ENCODE results near the gene NRF1. TPM values are rescaled to one million over a fixed set of nuclear protein-coding genes. Genes with fewer than 3 reads are reported as not detected.

The NRF1 gene
- total and polyA plus RNA-seq, 4 donors = 6.9 to 33.3 (median 14.8) TPM

DNA sequence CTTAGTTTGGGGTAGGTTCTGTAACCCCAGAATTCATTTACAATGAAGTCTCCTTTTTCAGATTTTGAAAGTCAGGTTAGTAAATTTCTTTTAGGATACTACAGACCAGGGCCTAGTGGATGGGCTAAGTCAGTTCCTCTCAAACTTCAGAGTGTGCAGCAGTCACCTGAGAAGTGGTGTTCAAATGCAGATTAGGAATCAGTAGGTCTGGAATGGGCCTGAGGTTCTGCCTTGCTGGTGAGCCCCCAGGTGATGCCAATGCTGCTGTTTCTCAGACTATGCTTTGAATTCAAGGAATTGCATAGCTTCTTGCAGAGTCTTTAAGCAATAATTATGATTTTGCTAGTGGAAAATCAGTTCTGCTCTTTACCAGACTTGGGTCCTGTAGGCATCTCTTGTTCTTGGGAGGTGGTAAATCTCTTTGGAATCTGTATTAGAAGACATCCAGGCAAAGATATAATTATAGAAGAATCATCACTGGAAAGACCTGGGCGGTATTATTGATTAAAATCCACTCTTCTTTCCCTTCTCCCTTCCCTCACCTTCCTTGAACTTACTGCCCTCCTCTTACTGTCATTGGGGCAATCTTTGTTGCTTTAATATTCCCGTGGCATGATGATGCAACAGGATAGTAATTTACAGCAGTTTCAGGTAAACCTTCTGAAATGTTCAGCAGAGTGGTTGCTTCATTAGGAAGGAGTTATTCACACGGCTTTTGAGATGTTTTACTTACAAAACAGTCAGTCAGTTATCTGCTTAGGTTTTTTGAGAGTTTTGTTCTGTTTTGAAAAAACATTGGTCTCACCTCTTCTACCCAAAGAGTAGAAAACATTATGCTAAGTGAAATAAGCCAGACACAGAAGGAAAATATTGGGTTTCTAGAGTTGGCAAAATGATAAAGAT, 87.2 kb downstream of the NRF1 start:
- H3K27me3 ChIP-seq (ENCODE audit: control insufficient read depth in 3 of 3, insufficient read depth in 3 of 3, low read length in 2 of 3) = no peaks in the 10 kb centered on the region
- no peak overlapping the region for H3K4me3 ChIP-seq
- TF ChIP-seq, protein P1, sequence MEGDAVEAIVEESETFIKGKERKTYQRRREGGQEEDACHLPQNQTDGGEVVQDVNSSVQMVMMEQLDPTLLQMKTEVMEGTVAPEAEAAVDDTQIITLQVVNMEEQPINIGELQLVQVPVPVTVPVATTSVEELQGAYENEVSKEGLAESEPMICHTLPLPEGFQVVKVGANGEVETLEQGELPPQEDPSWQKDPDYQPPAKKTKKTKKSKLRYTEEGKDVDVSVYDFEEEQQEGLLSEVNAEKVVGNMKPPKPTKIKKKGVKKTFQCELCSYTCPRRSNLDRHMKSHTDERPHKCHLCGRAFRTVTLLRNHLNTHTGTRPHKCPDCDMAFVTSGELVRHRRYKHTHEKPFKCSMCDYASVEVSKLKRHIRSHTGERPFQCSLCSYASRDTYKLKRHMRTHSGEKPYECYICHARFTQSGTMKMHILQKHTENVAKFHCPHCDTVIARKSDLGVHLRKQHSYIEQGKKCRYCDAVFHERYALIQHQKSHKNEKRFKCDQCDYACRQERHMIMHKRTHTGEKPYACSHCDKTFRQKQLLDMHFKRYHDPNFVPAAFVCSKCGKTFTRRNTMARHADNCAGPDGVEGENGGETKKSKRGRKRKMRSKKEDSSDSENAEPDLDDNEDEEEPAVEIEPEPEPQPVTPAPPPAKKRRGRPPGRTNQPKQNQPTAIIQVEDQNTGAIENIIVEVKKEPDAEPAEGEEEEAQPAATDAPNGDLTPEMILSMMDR (IDR thresholded peaks at IDR 0.05; ENCODE audit: control extremely low read depth, extremely low read depth) = no peak
- H3K36me3 ChIP-seq (ENCODE audit: control insufficient read depth in 4 of 4, insufficient read depth in 4 of 4, low read length in 4 of 4) = peaks cover 0 to 6% (median 2%) of the 10 kb centered on the region in 4 donors
- WGBS, 2 donors = 64 to 82% methylated on average over 3 of the region's 3 CpGs
- peaks cover 0 to 4% (median 0%) of the 10 kb centered on the region in 5 donors for H3K4me1 ChIP-seq (ENCODE audit: control insufficient read depth in 5 of 5, insufficient read depth in 5 of 5, low read length in 5 of 5)
- no peak overlapping the region for H3K27ac ChIP-seq (ENCODE audit: low read depth in 1 of 2, low read length in 1 of 2)
- H3K9me3 ChIP-seq (ENCODE audit: control insufficient read depth in 4 of 4, insufficient read depth in 3 of 4, low read length in 3 of 4) = no peaks in the 10 kb centered on the region
- no peak overlapping the region for H3K9ac ChIP-seq (ENCODE audit: insufficient read depth in 1 of 2, low read length in 2 of 2)
- no peak for DNase-seq
- ATAC-seq (ENCODE audit: insufficient read depth, low FRiP score) = no peak

DNA sequence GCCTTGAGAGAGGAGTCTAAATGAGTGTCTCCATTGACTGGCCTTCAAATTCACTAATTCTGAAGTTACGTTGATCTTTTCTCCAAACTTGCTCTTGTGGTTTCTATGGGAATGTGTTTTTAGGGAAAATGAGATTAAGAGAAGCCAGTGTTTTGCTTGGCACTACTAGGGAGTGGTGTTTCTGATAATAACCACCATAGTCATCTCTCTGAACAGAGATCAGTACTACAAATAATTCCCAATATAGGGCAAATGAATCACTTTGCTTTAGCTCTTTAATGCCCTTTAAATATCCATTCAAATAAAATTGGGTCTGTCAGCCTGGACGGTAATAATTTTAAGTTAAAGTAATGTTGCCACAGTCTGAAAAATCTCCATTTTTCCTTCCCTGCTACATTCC, 90.8 kb downstream of the NRF1 start:
- no peaks in the 10 kb centered on the region for H3K9me3 ChIP-seq (ENCODE audit: control insufficient read depth in 4 of 4, insufficient read depth in 3 of 4, low read length in 3 of 4)
- 84 to 98% methylated on average over 2 of the region's 2 CpGs for WGBS, 2 donors
- TF ChIP-seq, protein P1 (IDR thresholded peaks at IDR 0.05; ENCODE audit: control extremely low read depth, extremely low read depth) = no peak
- peaks cover 0 to 6% (median 2%) of the 10 kb centered on the region in 4 donors for H3K36me3 ChIP-seq (ENCODE audit: control insufficient read depth in 4 of 4, insufficient read depth in 4 of 4, low read length in 4 of 4)
- H3K4me3 ChIP-seq = no peak overlapping the region
- H3K4me1 ChIP-seq (ENCODE audit: control insufficient read depth in 5 of 5, insufficient read depth in 5 of 5, low read length in 5 of 5) = peaks cover 0 to 4% (median 0%) of the 10 kb centered on the region in 5 donors
- no peak overlapping the region for H3K27ac ChIP-seq (ENCODE audit: low read depth in 1 of 2, low read length in 1 of 2)
- DNase-seq (no peak), ATAC-seq (ENCODE audit: insufficient read depth, low FRiP score) (no peak)
- no peak overlapping the region for H3K9ac ChIP-seq (ENCODE audit: insufficient read depth in 1 of 2, low read length in 2 of 2)
- H3K27me3 ChIP-seq (ENCODE audit: control insufficient read depth in 3 of 3, insufficient read depth in 3 of 3, low read length in 2 of 3) = no peaks in the 10 kb centered on the region

DNA sequence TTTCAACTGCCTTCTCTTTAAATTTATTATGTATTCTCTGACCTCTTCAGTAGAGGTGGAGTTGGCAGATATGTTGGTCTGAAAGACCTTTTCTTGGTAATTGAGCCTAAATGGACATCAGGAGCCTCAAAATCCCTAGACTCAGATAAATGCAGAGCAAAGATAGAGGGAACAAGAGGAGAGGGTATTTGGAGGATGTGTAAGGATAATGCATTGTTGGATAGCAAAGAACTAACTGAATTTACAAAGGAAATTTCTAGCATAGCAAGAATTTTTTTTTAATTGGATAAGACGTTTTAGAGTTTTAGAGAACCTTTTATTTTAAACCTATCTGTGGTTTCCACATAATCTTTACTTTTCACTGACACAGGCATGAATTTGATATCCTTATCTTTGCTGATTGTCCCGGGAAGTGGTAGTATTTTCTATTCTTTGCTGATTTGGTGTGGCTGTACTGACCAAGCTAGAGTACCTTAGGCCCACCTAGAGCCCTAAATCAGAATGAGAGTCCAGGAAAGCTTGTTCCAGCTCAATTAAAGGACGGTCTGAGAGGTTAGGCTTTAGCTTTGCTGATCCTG, 91.3 kb downstream of the NRF1 start:
- no peak overlapping the region for H3K9ac ChIP-seq (ENCODE audit: insufficient read depth in 1 of 2, low read length in 2 of 2)
- no peaks in the 10 kb centered on the region for H3K9me3 ChIP-seq (ENCODE audit: control insufficient read depth in 4 of 4, insufficient read depth in 3 of 4, low read length in 3 of 4)
- DNase-seq (no peak), ATAC-seq (ENCODE audit: insufficient read depth, low FRiP score) (no peak)
- no peaks in the 10 kb centered on the region for H3K27me3 ChIP-seq (ENCODE audit: control insufficient read depth in 3 of 3, insufficient read depth in 3 of 3, low read length in 2 of 3)
- peaks cover 0 to 3% (median 2%) of the 10 kb centered on the region in 4 donors for H3K36me3 ChIP-seq (ENCODE audit: control insufficient read depth in 4 of 4, insufficient read depth in 4 of 4, low read length in 4 of 4)
- H3K4me1 ChIP-seq (ENCODE audit: control insufficient read depth in 5 of 5, insufficient read depth in 5 of 5, low read length in 5 of 5) = peaks cover 0 to 4% (median 0%) of the 10 kb centered on the region in 5 donors
- 82 to 88% methylated on average over 3 of the region's 3 CpGs for WGBS, 2 donors
- H3K27ac ChIP-seq (ENCODE audit: low read depth in 1 of 2, low read length in 1 of 2) = no peak overlapping the region
- TF ChIP-seq, protein P1 (IDR thresholded peaks at IDR 0.05; ENCODE audit: control extremely low read depth, extremely low read depth) = no peak
- no peak overlapping the region for H3K4me3 ChIP-seq

All from lung (tissue), 12 donors.